ENCODE data around the gene FBXL16.
A peak's percentile ranks its signal among the peaks of the same experiment; 100 is the strongest.

FBXL16 gene

DNA sequence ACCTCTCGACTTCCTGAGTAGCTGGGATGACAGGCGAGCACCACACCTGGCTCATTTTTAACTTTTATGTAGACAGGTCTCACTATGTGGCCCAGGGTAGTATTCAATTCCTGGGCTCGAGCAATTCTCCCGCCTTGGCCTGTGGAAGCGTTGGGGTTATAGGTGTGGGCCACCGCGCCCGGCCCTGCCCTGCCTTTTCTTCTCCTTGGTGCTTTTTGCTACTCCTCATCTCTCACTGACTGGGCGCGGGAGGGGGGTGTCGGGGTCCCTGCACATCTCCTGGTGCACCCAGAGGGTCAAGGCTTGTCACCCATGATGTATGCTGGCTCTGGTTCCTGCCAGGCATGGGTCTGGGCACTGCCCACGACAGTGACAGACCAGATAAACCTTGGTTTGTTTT lies 61.0 kb downstream of the FBXL16 start:
- Histone ChIP-seq H3K27ac (ENCODE audit: low read depth, low read length) (no peak overlapping the region), H3K4me3 (ENCODE audit: low read length) (no peak overlapping the region), H3F3A (ENCODE audit: control insufficient read depth, insufficient read depth) (peaks cover 13% of the 10 kb centered on the region), H3K79me2 (ENCODE audit: control insufficient read depth, low read length) (peaks cover 85% of the 10 kb centered on the region), H3K4me1 (ENCODE audit: control insufficient read depth, low read length) (peaks cover 47% of the 10 kb centered on the region), H3K36me3 (ENCODE audit: control insufficient read depth, low read length) (peaks cover 36% of the 10 kb centered on the region), H4K20me1 (ENCODE audit: control insufficient read depth, insufficient read depth, low read depth, low read length) (no peaks in the 10 kb centered on the region), H3K9me2 (replicated peaks; ENCODE audit: control insufficient read depth, low read length) (no peaks in the 10 kb centered on the region), H3K9me3 (ENCODE audit: control insufficient read depth, insufficient read depth, low read length) (no peaks in the 10 kb centered on the region), H3K4me2 (ENCODE audit: low read length) (no peak overlapping the region), H3K27me3 (ENCODE audit: control insufficient read depth, low read length) (no peaks in the 10 kb centered on the region)
- TF ChIP-seq EZH2phosphoT487 (IDR thresholded peaks at IDR 0.05; ENCODE audit: borderline replicate concordance, low read length) = no peak
- TF ChIP-seq, protein P1, sequence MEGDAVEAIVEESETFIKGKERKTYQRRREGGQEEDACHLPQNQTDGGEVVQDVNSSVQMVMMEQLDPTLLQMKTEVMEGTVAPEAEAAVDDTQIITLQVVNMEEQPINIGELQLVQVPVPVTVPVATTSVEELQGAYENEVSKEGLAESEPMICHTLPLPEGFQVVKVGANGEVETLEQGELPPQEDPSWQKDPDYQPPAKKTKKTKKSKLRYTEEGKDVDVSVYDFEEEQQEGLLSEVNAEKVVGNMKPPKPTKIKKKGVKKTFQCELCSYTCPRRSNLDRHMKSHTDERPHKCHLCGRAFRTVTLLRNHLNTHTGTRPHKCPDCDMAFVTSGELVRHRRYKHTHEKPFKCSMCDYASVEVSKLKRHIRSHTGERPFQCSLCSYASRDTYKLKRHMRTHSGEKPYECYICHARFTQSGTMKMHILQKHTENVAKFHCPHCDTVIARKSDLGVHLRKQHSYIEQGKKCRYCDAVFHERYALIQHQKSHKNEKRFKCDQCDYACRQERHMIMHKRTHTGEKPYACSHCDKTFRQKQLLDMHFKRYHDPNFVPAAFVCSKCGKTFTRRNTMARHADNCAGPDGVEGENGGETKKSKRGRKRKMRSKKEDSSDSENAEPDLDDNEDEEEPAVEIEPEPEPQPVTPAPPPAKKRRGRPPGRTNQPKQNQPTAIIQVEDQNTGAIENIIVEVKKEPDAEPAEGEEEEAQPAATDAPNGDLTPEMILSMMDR (IDR thresholded peaks at IDR 0.05; ENCODE audit: low read depth, low read length, poor library complexity, severe bottlenecking) = no peak

DNA sequence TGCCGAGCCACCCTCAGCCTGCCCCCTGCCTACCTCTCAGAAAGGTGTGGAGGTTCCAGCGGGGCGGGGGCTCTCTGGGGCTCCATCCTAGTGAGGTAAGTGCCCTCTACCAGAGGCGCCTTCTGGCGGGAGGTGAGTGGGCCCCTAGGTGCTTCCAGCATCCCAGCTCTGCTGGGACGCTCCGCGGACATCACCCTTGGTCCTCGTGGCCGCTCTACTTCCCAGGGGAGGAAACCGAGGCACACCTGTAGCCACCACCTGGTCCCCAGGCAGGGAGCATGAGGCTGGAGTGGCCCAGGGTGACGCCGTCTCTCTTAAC lies 62.6 kb downstream of the FBXL16 start:
- Histone ChIP-seq H4K20me1 (ENCODE audit: control insufficient read depth, insufficient read depth, low read depth, low read length) (no peaks in the 10 kb centered on the region), H3K9me2 (replicated peaks; ENCODE audit: control insufficient read depth, low read length) (no peaks in the 10 kb centered on the region), H3F3A (ENCODE audit: control insufficient read depth, insufficient read depth) (peaks cover 15% of the 10 kb centered on the region), H3K36me3 (ENCODE audit: control insufficient read depth, low read length) (peaks cover 28% of the 10 kb centered on the region), H3K9me3 (ENCODE audit: control insufficient read depth, insufficient read depth, low read length) (no peaks in the 10 kb centered on the region), H3K4me1 (ENCODE audit: control insufficient read depth, low read length) (peaks cover 53% of the 10 kb centered on the region), H3K27ac (ENCODE audit: low read depth, low read length) (peak overlapping the region; percentile 52; the same call in 1 of the 2 replicates), H3K4me2 (ENCODE audit: low read length) (peak overlapping the region; percentile 92), H3K4me3 (ENCODE audit: low read length) (peak overlapping the region; percentile 92), H3K79me2 (ENCODE audit: control insufficient read depth, low read length) (peaks cover 74% of the 10 kb centered on the region), H3K27me3 (ENCODE audit: control insufficient read depth, low read length) (no peaks in the 10 kb centered on the region)
- TF ChIP-seq EZH2phosphoT487 (IDR thresholded peaks at IDR 0.05; ENCODE audit: borderline replicate concordance, low read length) = no peak
- TF ChIP-seq, protein P1 (IDR thresholded peaks at IDR 0.05; ENCODE audit: low read depth, low read length, poor library complexity, severe bottlenecking) = no peak
